ENCODE data around the gene DOP1A. TPM values are rescaled to one million over a fixed set of nuclear protein-coding genes. Genes with fewer than 3 reads are reported as not detected.

The DOP1A gene
- total RNA-seq, 1 donor from 2014 or later = 36.9 TPM

DNA sequence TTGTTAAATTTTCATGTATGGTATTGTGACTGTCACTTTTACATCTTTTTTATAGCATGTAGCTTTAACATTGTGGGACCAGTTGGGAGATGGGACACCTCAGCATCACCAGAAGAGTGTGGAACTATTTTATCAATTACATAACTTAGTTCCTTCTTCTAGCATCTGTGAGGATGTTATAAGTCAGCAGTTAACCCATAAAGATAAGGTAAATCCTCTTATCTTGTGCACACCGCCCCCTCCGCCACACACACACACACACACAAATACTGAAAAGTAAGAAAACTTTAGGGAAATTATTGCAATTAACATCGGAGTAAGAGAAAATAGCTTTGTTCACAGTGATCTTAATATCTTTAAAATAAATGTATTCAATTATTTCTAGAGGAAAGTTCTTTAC lies 64.7 kb downstream of the DOP1A start:
- Mint-ChIP-seq H3K9me3 (no peaks in the 10 kb centered on the region), H3K27me3 (ENCODE audit: low read depth) (peaks cover 6% of the 10 kb centered on the region), H3K36me3 (peaks cover 35% of the 10 kb centered on the region), H3K27ac (no peak overlapping the region), H3K4me3 (no peak overlapping the region), H3K4me1 (no peaks in the 10 kb centered on the region)
- TF ChIP-seq, protein P1, sequence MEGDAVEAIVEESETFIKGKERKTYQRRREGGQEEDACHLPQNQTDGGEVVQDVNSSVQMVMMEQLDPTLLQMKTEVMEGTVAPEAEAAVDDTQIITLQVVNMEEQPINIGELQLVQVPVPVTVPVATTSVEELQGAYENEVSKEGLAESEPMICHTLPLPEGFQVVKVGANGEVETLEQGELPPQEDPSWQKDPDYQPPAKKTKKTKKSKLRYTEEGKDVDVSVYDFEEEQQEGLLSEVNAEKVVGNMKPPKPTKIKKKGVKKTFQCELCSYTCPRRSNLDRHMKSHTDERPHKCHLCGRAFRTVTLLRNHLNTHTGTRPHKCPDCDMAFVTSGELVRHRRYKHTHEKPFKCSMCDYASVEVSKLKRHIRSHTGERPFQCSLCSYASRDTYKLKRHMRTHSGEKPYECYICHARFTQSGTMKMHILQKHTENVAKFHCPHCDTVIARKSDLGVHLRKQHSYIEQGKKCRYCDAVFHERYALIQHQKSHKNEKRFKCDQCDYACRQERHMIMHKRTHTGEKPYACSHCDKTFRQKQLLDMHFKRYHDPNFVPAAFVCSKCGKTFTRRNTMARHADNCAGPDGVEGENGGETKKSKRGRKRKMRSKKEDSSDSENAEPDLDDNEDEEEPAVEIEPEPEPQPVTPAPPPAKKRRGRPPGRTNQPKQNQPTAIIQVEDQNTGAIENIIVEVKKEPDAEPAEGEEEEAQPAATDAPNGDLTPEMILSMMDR (IDR thresholded peaks at IDR 0.05; ENCODE audit: unreplicated experiment) = no peak
- DNase-seq (ENCODE audit: low spot score in 2 of 2, unreplicated experiment in 2 of 2) = no peak

DNA sequence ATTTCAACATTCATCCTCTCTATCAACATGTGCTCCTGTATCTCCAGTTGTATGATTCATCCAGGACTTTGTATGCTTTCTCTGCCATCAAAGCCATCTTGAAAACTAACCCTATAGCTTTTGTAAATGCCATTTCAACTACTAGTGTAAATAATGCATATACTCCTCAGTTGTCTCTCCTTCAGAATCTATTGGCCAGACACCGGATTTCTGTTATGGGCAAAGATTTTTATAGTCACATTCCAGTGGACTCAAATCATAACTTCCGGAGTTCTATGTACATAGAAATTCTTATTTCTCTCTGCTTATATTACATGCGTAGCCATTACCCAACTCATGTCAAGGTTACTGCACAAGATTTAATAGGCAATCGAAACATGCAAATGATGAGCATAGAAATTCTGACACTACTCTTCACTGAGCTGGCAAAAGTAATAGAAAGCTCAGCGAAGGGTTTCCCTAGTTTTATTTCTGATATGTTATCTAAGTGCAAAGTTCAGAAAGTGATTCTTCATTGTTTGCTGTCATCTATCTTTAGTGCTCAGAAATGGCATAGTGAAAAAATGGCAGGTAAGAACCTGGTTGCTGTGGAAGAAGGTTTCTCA lies 70.7 kb downstream of the DOP1A start:
- TF ChIP-seq, protein P1 (IDR thresholded peaks at IDR 0.05; ENCODE audit: unreplicated experiment) = no peak

DNA sequence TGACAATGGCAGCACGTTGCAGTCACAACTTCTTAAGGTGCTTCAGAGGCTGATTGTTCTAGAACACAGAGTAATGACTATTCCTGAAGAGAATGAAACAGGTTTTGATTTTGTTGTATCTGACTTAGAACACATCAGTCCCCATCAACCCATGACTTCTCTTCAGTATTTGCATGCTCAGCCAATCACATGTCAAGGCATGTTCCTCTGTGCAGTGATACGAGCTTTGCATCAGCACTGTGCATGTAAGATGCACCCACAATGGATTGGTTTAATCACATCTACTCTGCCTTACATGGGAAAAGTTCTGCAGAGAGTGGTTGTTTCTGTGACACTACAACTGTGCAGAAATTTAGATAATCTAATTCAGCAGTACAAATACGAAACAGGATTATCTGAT lies 71.3 kb downstream of the DOP1A start:
- H3K4me1 Mint-ChIP-seq = no peaks in the 10 kb centered on the region
- no peak overlapping the region for H3K27ac Mint-ChIP-seq
- no peak for DNase-seq (ENCODE audit: low spot score in 2 of 2, unreplicated experiment in 2 of 2)

More for the DNA sequence above, 70.7 kb downstream of the DOP1A start:
- Mint-ChIP-seq H3K27me3 (ENCODE audit: low read depth) (peaks cover 2% of the 10 kb centered on the region), H3K27ac (no peak overlapping the region), H3K9me3 (no peaks in the 10 kb centered on the region), H3K36me3 (peaks cover 33% of the 10 kb centered on the region), H3K4me3 (no peak overlapping the region), H3K4me1 (no peaks in the 10 kb centered on the region)
- DNase-seq (ENCODE audit: low spot score in 2 of 2, unreplicated experiment in 2 of 2) = no peak

DNA sequence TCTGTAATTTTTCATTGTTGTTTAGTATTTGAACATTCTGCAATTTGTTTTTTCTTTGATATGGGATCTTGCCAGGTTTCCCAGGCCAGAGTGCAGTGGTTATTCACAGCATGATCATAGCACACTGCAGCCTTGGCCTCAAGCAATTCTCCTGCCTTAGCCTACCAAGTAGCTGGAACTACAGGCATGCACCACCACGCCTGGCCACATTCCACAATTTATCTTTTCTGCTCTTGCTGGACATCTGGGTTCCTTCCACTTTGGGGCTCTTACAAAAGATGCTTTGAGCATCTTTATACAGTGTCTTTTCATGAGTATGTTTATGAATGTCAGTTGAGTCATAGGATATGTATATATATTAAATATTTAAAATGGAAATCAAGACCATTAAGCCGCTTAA lies 83.6 kb downstream of the DOP1A start:
- TF ChIP-seq, protein P1 (IDR thresholded peaks at IDR 0.05; ENCODE audit: unreplicated experiment) = no peak
- DNase-seq (ENCODE audit: low spot score in 2 of 2, unreplicated experiment in 2 of 2) = no peak
- Mint-ChIP-seq H3K9me3 (no peaks in the 10 kb centered on the region), H3K27me3 (ENCODE audit: low read depth) (no peaks in the 10 kb centered on the region), H3K4me3 (no peak overlapping the region), H3K27ac (no peak overlapping the region), H3K36me3 (peaks cover 20% of the 10 kb centered on the region), H3K4me1 (no peaks in the 10 kb centered on the region)

More for the DNA sequence above, 71.3 kb downstream of the DOP1A start:
- Mint-ChIP-seq H3K36me3 (peaks cover 39% of the 10 kb centered on the region), H3K9me3 (peaks cover 5% of the 10 kb centered on the region), H3K4me3 (no peak overlapping the region), H3K27me3 (ENCODE audit: low read depth) (peaks cover 2% of the 10 kb centered on the region)
- TF ChIP-seq, protein P1 (IDR thresholded peaks at IDR 0.05; ENCODE audit: unreplicated experiment) = no peak

DNA sequence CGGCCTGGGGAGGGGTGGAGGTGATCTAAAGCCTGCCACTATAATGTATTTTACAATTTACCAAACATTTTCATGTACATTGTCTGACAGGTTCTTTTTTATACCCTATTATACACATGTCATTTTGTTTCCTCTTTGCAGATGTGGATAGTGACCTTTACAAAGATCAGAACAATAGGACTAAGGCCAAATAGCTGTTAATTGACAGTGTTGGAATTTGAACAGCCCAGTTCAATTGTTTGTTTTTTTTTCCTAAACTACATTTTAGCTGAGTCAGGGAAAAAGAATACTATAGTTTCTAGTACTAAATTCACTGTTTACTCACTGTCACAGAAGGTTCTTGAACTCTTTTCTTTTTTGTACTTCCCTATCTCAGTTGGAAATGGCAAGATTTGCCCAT lies 85.4 kb downstream of the DOP1A start:
- Mint-ChIP-seq H3K4me1 (no peaks in the 10 kb centered on the region), H3K27me3 (ENCODE audit: low read depth) (no peaks in the 10 kb centered on the region), H3K27ac (no peak overlapping the region), H3K36me3 (peaks cover 29% of the 10 kb centered on the region), H3K4me3 (no peak overlapping the region), H3K9me3 (no peaks in the 10 kb centered on the region)
- TF ChIP-seq, protein P1 (IDR thresholded peaks at IDR 0.05; ENCODE audit: unreplicated experiment) = no peak
- no peak for DNase-seq (ENCODE audit: low spot score in 2 of 2, unreplicated experiment in 2 of 2)

Measured in mesothelial cell of epicardium (in vitro differentiated cells).